ENCODE results near the gene IGF2BP2. TPM values are rescaled to one million over a fixed set of nuclear protein-coding genes. Genes with fewer than 3 reads are reported as not detected.
A peak's percentile ranks its signal among the peaks of the same experiment; 100 is the strongest.

The IGF2BP2 gene
- total RNA-seq, 4 donors from 2014 or later: 12.4 to 45.7 (median 15.9) TPM

DNA sequence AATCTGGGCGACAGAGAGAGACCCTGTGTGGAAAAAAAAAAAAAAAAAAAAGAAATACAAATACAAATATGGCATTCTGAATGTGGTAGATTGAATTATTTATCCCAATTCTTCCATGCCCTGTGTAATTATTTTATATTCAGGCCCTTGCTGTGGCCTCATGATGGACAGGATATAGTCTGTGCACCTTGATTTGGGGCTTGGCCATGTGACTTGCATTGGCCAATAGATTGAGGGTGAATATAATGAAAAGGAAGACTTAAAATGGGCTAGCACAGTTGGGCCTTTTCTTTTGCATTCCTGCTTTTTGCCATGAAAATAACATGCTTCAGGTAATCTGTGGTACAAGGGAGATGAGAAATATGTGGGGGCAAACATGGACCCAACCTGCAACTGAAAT, 27.1 kb upstream of the IGF2BP2 start:
- Histone ChIP-seq H3K27ac (no peak overlapping the region), H3K36me3 (no peaks in the 10 kb centered on the region), H3K4me3 (replicated peaks in 1 of 3) (no peak overlapping the region), H3K4me1 (no peaks in the 10 kb centered on the region), H3K9me3 (no peaks in the 10 kb centered on the region), H3K27me3 (no peaks in the 10 kb centered on the region)
- no peak for DNase-seq
- TF ChIP-seq, protein P1, sequence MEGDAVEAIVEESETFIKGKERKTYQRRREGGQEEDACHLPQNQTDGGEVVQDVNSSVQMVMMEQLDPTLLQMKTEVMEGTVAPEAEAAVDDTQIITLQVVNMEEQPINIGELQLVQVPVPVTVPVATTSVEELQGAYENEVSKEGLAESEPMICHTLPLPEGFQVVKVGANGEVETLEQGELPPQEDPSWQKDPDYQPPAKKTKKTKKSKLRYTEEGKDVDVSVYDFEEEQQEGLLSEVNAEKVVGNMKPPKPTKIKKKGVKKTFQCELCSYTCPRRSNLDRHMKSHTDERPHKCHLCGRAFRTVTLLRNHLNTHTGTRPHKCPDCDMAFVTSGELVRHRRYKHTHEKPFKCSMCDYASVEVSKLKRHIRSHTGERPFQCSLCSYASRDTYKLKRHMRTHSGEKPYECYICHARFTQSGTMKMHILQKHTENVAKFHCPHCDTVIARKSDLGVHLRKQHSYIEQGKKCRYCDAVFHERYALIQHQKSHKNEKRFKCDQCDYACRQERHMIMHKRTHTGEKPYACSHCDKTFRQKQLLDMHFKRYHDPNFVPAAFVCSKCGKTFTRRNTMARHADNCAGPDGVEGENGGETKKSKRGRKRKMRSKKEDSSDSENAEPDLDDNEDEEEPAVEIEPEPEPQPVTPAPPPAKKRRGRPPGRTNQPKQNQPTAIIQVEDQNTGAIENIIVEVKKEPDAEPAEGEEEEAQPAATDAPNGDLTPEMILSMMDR (IDR thresholded peaks at IDR 0.05): no peak
- TF ChIP-seq POLR2A (IDR thresholded peaks at IDR 0.05): no peak
- WGBS, 2 donors: 92 to 97% methylated on average over 1 of the region's 1 CpG
- intact Hi-C loops (cut with DNase I): no loop called here

DNA sequence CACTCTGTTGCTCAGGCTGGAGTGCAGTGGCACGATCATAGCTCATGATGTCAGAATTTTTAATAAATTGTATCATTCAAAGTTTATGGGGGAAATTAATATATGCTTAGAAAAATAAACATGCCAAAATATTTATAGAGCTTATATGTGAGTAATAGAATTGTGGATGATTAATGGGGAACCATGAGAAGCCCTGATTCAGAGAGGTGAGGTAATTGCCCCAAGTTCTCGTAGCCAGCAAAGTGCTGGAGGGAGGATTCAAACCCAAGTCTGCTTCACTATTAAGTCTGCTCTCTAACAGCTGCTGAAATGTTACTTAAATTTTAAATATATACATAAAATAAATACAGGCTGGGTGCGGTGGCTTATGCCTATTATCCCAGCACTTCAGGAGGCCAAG, 26.2 kb upstream of the IGF2BP2 start:
- DNase-seq: no peak
- 93 to 97% methylated on average over 3 of the region's 3 CpGs for WGBS, 2 donors
- intact Hi-C loops (cut with DNase I): no loop called here
- H3K36me3 ChIP-seq: no peaks in the 10 kb centered on the region
- H3K27ac ChIP-seq: no peak overlapping the region
- no peaks in the 10 kb centered on the region for H3K9me3 ChIP-seq
- H3K4me3 ChIP-seq (replicated peaks in 1 of 3): no peak overlapping the region
- no peaks in the 10 kb centered on the region for H3K4me1 ChIP-seq
- TF ChIP-seq POLR2A (IDR thresholded peaks at IDR 0.05): no peak
- TF ChIP-seq, protein P1 (IDR thresholded peaks at IDR 0.05): no peak
- H3K27me3 ChIP-seq: no peaks in the 10 kb centered on the region

DNA sequence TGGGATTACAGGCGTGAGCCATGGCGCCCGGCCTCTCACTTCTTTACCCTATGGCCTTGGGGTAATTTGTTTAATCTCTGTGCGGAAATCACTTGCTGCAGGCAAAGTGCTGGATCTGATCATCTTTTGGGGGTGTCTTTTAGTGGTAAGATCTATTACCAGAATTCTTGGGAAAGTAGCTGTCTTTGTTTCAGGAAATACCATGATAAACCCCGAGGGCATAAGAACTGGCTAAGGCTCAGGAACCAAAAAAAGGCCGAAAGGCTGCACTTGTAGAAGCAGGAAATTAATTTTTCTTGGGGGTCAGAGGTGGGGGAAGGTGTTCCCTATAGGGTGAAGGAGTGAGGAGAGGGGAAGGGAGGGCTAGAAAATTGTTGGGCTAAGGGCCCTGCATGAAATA, 22.7 kb upstream of the IGF2BP2 start:
- TF ChIP-seq POLR2A (IDR thresholded peaks at IDR 0.05): no peak
- TF ChIP-seq, protein P1 (IDR thresholded peaks at IDR 0.05): no peak
- no peak for DNase-seq
- intact Hi-C loops (cut with DNase I): no loop called here
- no peaks in the 10 kb centered on the region for H3K4me1 ChIP-seq
- no peak overlapping the region for H3K4me3 ChIP-seq (replicated peaks in 1 of 3)
- H3K36me3 ChIP-seq: no peaks in the 10 kb centered on the region
- H3K9me3 ChIP-seq: no peaks in the 10 kb centered on the region
- 87 to 93% methylated on average over 6 of the region's 6 CpGs for WGBS, 2 donors
- no peaks in the 10 kb centered on the region for H3K27me3 ChIP-seq
- H3K27ac ChIP-seq: no peak overlapping the region

DNA sequence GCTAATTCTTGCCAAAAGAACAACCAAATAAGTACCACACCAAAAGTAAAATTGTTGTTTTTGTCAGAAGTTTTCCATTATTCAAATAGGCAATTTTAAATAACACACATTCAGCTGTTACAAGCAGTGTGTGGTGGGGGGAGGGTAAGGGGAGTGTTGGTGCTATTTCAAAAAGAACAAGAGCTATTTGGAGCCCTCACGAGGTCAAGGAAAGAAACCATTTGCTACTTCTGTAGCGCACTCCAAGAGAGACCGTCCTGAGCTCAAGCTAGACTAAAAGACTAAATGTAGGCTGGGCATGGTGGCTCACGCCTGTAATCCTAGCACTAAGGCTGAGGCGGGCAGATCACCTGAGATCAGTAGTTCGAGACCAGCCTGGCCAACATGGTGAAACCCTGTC, 21.2 kb upstream of the IGF2BP2 start:
- peak; percentile 15 to 30 for DNase-seq
- no peak for TF ChIP-seq POLR2A (IDR thresholded peaks at IDR 0.05)
- TF ChIP-seq, protein P1 (IDR thresholded peaks at IDR 0.05): no peak
- Histone ChIP-seq H3K4me3 (replicated peaks in 1 of 3) (no peak overlapping the region), H3K4me1 (no peaks in the 10 kb centered on the region), H3K27me3 (no peaks in the 10 kb centered on the region), H3K27ac (no peak overlapping the region), H3K36me3 (no peaks in the 10 kb centered on the region), H3K9me3 (no peaks in the 10 kb centered on the region)
- WGBS, 2 donors: 46 to 53% methylated on average over 6 of the region's 6 CpGs
- intact Hi-C loops (cut with DNase I): no loop called here

DNA sequence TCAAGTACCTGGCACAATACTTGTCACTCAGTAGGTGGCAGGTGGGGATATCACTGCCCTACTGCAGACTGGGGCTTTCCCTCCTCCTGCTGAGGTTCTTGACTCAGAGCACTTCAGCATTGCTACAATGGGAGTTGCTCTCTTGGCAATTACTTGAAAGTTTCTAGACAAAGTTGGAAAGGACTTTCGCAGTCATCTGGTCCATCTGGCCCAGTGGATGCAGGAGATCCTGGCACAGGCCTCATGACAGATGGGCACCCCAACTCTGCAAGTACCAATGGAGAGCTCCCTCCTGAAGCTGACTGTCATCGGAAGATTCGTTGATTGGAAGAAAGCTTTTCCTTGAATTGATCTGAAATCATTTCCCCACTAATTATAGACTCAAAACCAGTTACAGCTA, 19.2 kb upstream of the IGF2BP2 start:
- no peaks in the 10 kb centered on the region for H3K9me3 ChIP-seq
- H3K27ac ChIP-seq: no peak overlapping the region
- intact Hi-C loops (cut with DNase I): no loop called here
- H3K4me1 ChIP-seq: no peaks in the 10 kb centered on the region
- TF ChIP-seq, protein P1 (IDR thresholded peaks at IDR 0.05): no peak
- H3K27me3 ChIP-seq: no peaks in the 10 kb centered on the region
- H3K4me3 ChIP-seq (replicated peaks in 1 of 3): no peak overlapping the region
- DNase-seq: no peak
- H3K36me3 ChIP-seq: no peaks in the 10 kb centered on the region
- 84 to 100% methylated on average over 2 to 3 of the region's 3 CpGs for WGBS, 2 donors
